ENCODE results near the gene ATP5ME. TPM values are rescaled to one million over a fixed set of nuclear protein-coding genes. Genes with fewer than 3 reads are reported as not detected.

The ATP5ME gene
- total and polyA plus RNA-seq, 2 donors from 2014 or later: 248 to 1,928 TPM

DNA sequence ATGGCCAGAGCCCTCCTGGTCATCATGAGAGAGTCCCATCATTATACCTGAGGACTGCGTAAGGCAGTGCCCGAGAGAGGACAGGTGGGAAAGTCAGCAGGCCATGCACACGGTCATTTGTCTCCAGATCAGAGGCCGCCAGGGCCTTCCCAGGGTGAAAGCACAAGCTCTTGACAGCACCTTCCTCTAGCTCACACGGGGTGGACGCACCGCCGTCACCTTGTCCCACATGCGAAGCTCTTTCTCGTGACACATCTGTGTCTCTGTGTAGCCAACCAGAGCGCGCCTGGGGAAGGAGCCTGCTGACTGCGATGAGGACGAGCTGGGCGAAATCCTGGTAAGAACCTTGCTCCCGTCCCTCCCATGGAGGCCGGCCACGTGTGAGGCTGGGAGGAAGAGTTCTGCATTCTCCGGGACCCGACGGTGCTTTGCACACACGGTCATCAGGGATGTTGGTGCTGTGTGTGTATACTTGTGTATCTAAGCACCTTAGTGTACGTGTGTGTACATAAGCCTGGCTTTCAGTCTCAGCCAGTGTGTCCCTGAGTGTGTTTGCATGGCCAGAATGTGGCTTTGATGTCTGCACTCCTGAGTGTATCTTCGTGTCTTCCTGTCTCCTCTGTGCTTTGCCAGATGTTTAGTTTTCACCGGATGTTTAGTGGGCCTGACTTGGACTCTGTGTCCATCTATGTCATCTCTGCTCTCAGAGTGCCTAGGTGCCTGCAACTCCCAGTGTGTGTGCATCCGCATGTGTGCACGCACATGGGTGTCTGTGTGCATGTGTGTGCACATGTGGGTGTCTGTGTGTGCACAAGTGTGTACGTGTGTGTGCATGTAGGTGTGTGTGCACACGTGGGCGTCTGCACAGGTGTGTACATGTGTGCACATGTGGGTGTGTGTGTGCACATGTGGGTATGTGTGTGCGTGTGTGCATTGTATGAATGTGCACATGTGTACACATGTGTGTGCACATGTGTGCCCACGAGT lies 15.1 kb downstream of the ATP5ME start:
- H3K4me1 ChIP-seq (ENCODE audit: control insufficient read depth in 2 of 3, insufficient read depth in 2 of 3, low read depth in 1 of 3, low read length in 3 of 3): peaks cover 0 to 4% (median 0%) of the 10 kb centered on the region in 3 donors
- no peaks in the 10 kb centered on the region for H3K9me3 ChIP-seq (ENCODE audit: control insufficient read depth in 2 of 3, insufficient read depth in 1 of 3, low read length in 3 of 3)
- no peaks in the 10 kb centered on the region for H3K27me3 ChIP-seq (ENCODE audit: control insufficient read depth, insufficient read depth, low read length)
- FAIRE-seq: no peak
- peak in 2 of 5 donors; percentile 39 to 68 for DNase-seq
- no peaks in the 10 kb centered on the region for H3K36me3 ChIP-seq (ENCODE audit: control insufficient read depth in 2 of 3, insufficient read depth in 3 of 3, low read length in 3 of 3)
- H3K27ac ChIP-seq (ENCODE audit: low read depth in 2 of 2, low read length in 2 of 2): no peak overlapping the region
- intact Hi-C loops (cut with DNase I): no loop called here
- TF ChIP-seq CTCF (IDR thresholded peaks at IDR 0.05; ENCODE audit: borderline replicate concordance, extremely low read depth, insufficient read depth): no peak
- no peak overlapping the region for H3K4me3 ChIP-seq (ENCODE audit: low read length in 3 of 3)
- no peak overlapping the region for H3K9ac ChIP-seq (ENCODE audit: low read length in 3 of 3)

- Histone ChIP-seq H3K9ac (ENCODE audit: low read length in 3 of 3) (no peak overlapping the region), H3K27ac (ENCODE audit: low read depth in 2 of 2, low read length in 2 of 2) (no peak overlapping the region), H3K27me3 (ENCODE audit: control insufficient read depth, insufficient read depth, low read length) (no peaks in the 10 kb centered on the region), H3K9me3 (ENCODE audit: control insufficient read depth in 2 of 3, insufficient read depth in 1 of 3, low read length in 3 of 3) (no peaks in the 10 kb centered on the region), H3K4me3 (ENCODE audit: low read length in 3 of 3) (no peak overlapping the region), H3K36me3 (ENCODE audit: control insufficient read depth in 2 of 3, insufficient read depth in 3 of 3, low read length in 3 of 3) (no peaks in the 10 kb centered on the region), H3K4me1 (ENCODE audit: control insufficient read depth in 2 of 3, insufficient read depth in 2 of 3, low read depth in 1 of 3, low read length in 3 of 3) (peaks cover 0 to 1% (median 0%) of the 10 kb centered on the region in 3 donors)
- no peak for FAIRE-seq
- no peak for TF ChIP-seq CTCF (IDR thresholded peaks at IDR 0.05; ENCODE audit: borderline replicate concordance, extremely low read depth, insufficient read depth)
- DNase-seq: peak in 2 of 5 donors; percentile 71 to 76
- intact Hi-C loops (cut with DNase I): no loop called here
These were observed 16.0 kb downstream of the ATP5ME start for GRCh38 chr4:657834-658667.

GRCh38 chr4:657338-657833 lies 16.7 kb downstream of the ATP5ME start:
- TF ChIP-seq CTCF (IDR thresholded peaks at IDR 0.05; ENCODE audit: borderline replicate concordance, extremely low read depth, insufficient read depth): no peak
- intact Hi-C loops (cut with DNase I): no loop called here
- DNase-seq (peak in 1 of 5 donors; percentile 69), FAIRE-seq (no peak)
- Histone ChIP-seq H3K4me1 (ENCODE audit: control insufficient read depth in 2 of 3, insufficient read depth in 2 of 3, low read depth in 1 of 3, low read length in 3 of 3) (no peaks in the 10 kb centered on the region), H3K36me3 (ENCODE audit: control insufficient read depth in 2 of 3, insufficient read depth in 3 of 3, low read length in 3 of 3) (no peaks in the 10 kb centered on the region), H3K9me3 (ENCODE audit: control insufficient read depth in 2 of 3, insufficient read depth in 1 of 3, low read length in 3 of 3) (no peaks in the 10 kb centered on the region), H3K27ac (ENCODE audit: low read depth in 2 of 2, low read length in 2 of 2) (no peak overlapping the region), H3K9ac (ENCODE audit: low read length in 3 of 3) (no peak overlapping the region), H3K4me3 (ENCODE audit: low read length in 3 of 3) (no peak overlapping the region), H3K27me3 (ENCODE audit: control insufficient read depth, insufficient read depth, low read length) (no peaks in the 10 kb centered on the region)

Data from kidney (tissue), 14 donors.